ENCODE data around the gene RNASE12.

DNA sequence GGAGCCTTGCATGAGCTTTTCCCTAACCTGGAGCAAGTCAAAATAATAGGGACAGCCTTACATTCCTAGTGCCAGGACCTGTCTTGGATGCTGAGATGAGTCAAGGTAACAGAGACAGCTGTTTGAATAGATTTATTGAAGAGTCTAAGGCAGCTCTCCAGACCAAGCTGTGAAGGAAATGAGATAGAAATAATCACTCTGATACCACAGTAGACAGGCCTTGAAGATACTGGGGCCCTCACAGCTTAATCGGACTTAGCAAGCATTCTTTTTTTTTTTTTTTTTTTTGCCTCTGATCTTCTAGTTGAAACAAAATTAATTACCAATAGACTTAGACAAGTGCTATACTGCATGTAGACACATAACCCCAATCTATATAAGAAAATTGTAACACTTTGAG, 27.2 kb downstream of the RNASE12 start:
- TF ChIP-seq, protein P1, sequence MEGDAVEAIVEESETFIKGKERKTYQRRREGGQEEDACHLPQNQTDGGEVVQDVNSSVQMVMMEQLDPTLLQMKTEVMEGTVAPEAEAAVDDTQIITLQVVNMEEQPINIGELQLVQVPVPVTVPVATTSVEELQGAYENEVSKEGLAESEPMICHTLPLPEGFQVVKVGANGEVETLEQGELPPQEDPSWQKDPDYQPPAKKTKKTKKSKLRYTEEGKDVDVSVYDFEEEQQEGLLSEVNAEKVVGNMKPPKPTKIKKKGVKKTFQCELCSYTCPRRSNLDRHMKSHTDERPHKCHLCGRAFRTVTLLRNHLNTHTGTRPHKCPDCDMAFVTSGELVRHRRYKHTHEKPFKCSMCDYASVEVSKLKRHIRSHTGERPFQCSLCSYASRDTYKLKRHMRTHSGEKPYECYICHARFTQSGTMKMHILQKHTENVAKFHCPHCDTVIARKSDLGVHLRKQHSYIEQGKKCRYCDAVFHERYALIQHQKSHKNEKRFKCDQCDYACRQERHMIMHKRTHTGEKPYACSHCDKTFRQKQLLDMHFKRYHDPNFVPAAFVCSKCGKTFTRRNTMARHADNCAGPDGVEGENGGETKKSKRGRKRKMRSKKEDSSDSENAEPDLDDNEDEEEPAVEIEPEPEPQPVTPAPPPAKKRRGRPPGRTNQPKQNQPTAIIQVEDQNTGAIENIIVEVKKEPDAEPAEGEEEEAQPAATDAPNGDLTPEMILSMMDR (conservative IDR thresholded peaks at IDR 0.05; ENCODE audit: low read depth in 2 of 2), result no peak
- TF ChIP-seq EZH2 (IDR thresholded peaks at IDR 0.05; ENCODE audit: low read depth, unreplicated experiment) (no peak), EZH2phosphoT487 (IDR thresholded peaks at IDR 0.05; ENCODE audit: unreplicated experiment) (no peak), JUNB (IDR thresholded peaks at IDR 0.05; ENCODE audit: unreplicated experiment) (no peak)

All from GM23338 (cell line).